Suppressor macrophage treated with lipopolysaccharide for 4 hours (primary cell): ENCODE measurements around the gene HNRNPU.

ENCODE experiments used
- DNase-seq: peaks from one replicate; pipeline ENCODE4 v3.0.0-alpha.2; 2020

The HNRNPU gene

DNA sequence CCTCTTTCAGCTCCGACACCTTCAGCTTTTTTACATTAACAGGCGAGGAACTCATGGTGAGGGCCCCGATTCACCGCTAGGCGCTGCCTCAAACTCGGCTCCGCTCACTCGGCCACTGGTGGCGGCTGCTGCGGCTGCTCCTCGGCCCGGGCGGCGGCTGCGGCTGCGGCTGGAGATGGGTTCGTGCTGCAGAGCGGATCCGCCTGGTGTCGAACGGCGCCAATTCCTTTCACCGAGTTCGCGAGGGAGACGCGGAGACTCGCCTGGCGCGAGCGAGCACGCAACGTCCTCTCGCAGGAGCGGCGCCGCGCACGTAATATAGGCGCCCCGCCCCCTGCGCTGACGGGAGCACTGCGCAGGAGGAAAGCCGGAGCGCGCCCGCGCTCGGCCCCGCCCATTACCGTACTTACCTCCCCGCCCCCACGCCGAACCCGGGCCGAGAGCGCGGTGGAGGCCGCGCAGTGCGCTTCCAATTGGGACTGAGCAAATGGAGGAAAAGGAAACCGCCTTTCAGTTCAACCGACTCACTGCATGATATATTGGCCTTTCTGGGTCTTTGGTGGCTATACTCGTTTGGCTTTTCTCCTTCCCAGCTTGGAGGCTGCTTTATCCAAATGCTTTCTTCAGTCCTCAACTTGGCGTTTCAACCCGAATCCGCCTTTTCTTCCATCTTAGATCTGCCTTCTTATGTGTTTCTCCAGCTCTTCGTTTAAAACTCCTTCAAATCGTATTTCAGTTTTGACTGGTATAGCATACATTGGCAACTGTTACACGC is at the start of gene HNRNPU:
HNRNPU (minus strand) TSS at position 291 of the 775 bp plus-strand sequence; CDS start at position 55, 236 bp downstream.
- peak; percentile 99 for DNase-seq

DNA sequence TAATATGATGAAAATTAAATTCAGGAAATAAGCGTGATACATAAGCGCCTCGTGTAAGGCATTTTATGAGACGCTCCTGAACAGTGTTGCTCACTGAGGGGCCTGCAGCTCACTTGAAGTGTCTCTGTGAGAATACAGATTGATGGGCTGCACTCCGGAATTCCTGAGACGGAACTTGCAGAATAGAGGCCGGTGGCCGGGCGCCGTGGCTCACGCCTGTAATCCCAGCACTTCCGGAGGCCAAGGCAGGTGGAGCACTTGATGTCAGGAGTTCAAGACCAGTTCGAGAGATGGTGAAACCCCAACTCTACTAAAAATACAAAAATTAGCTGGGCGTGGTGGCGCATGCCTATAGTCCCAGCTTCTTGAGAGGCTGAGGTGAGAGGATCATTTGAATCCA is 49.5 kb upstream of the HNRNPU start:
- no peak for DNase-seq

DNA sequence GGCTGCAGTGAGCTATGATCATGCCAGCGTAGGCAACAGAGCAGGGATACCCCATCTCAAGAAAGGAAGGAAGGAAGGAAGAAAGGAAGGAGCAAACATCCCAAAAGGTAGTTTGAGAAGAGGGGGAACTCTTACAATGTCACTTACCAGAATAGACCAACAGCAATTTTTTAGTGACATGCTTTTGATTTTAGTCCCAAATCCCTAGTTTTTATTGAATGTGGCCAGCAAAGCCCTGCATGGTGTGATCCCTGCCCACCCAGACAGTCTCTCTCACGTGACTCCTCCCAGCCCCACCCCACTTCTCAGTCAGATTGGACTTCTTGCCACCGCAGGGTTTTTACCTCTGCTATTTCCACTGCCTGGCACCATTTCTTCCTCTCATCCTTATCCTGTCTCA is 39.8 kb upstream of the HNRNPU start:
- DNase-seq: no peak

DNA sequence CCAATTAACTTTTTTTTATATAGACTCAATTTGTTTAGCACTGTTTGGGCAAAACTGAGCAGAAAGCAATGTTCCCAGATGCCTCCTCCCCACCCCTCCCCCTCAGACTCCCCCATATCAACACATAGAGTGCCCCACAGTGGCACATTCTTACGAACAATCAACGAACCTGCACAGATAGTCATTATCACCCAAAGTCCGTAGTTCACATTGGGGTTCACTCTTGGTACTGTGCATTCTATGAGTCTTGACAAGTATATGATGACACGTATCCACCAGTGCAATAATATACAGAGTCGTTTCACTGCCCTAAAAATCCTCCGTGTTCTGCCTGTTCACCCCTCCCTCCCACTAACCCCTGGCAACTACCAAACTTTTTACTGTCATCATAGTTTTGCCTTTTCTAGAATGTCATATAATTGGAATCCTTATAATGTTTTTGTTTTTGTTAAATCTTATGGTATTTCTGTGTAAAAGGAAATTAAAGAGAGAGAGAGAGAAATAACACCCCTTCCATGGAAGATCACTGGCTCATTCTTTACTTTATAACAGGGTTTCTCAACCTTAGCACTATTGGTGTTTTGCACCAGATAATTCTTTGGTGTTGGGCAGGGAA is 37.2 kb upstream of the HNRNPU start:
- DNase-seq: no peak

DNA sequence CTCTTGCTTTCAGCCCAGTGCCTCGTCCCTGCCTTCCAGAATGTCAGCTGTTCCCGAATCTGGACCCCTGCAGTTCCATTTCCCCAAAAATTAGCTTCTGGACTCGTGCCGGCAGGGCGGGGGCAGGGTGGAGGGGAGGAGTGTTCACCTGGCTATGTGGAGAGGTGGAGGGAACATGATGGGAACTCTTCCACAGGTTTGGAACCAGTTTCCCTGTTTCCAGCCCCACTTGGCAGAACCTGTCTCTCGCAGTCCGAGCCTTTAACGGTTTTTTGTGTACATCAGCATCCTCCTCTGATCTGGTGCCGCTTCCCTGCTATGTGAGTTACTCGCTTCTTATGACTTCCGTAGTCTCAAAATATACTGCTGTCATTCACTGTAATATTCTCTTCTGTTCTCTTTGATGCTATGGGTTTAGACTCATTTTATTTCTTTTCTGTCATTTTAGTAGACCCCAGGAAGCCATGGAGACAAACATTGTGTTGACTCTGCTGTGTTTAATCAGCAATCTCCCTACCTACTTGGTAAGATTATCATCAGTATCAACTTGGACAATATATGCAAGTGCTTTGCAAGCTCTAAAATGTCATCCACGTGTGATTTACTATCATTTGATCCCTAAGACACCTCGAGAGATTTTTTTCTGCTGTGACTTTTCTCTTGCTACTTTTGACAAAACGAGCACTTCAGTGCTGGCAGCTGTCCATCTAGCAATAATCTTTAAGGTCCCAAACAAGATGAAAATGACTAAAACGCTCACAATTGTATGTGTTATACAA is 33.3 kb upstream of the HNRNPU start:
- no peak for DNase-seq

DNA sequence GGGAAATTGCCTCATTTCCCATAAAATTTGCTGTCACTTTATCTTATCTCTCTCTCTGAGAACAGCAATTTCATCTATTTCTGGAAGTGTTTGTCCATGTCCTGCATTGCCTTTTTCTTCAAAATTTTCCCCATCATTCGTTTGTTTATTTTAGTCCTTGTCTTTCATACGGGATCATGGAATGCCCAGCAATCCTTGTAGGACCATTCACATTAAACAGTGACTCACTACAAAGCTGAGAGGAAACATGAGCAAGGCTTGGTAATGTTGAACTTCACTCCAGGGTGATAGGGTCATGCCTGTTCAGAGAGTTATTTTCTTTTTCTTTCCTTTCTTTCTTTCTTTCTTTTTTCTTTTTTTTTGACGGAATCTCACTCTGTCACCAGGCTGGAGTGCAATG is 32.2 kb upstream of the HNRNPU start:
- no peak for DNase-seq

DNA sequence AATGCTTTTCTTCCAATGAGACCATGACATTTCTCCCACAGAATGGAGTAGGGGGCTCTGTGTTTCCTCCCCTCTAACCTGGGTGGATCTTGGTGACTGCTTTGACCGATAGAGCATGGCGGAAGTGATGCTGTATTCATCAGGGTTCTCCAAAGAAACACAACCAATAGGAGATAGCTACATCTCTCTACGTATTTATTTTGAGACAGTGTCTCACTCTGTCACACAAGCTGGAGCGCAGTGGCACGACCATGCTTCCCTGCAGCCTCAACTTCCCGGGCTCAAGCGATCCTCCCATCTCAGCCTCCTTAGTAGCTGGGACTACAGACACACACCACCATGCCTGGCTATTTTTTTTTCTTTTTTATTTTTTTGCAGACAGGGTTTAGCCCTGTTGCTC is 29.5 kb upstream of the HNRNPU start:
- no peak for DNase-seq

DNA sequence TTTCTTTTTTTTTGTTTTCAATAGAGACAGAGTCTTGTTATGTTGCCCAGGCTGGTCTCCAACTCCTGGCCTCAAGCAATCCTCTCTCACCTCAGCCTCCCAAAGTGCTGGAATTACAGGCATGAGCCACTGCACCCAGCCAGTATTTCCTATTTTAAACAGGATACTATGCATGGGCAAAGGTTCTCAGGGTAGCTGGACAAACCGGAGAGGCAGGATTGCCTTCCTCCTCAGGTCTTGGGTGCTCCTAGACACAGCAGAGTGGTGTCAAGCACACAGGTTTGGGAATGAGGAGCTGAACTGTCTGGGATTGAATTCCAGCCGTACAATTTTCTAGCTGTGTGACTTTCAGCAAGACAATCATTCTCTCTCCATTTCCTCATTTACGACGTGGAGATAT is 22.9 kb upstream of the HNRNPU start:
- no peak for DNase-seq

DNA sequence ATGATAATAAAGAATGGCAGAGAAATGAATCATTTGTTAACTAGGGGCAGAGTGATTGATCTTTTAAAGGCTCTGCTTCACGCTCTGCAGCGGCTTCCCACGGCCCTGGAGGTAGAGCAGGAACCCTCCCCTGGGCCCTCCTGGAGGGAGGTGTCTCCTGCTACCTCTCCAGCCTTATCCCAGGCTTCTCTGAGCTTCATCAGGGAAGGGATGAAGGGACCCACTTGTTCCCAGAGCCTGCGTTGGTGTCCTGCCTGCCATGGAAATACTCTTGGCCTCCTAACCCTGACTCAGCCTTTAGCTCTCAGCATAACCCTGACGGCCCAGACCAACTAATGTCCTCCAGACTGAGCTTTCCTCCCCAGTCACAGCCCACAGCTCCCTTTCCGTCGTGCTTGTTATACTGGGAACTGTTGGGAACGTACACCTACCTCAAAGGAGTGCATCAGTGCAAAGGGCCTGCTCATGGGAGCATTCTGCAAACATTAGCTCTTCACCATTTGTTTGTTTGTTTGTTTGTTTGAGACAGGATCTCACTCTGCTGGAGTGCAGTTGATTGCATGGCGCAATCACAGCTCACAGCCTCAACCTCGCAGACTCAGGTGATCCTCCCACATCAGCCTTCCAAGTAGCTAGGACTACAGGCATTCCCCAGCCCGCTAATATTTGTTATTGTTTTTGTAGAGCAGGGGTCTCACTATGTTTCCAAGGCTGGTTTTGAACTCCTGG is 17.4 kb upstream of the HNRNPU start:
- no peak for DNase-seq

DNA sequence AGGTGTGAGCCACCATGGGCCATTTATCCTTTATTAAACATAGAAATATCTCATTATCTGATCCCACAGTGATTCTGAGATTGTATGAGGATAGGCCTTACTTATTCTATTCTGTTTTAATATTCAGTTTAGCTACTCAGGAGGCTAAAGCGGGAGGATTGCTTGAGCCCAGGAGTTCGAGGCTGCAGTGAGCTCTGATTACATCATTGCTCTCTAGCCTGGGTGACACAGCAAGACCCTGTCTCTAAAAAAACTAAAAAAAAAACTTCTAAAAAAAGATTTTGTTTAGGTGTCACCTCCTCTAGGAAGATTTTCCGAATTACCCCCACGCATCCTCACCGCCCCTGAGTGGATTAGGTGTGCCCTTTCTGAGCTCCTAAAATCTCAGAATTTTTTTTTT is 14.3 kb upstream of the HNRNPU start:
- no peak for DNase-seq

DNA sequence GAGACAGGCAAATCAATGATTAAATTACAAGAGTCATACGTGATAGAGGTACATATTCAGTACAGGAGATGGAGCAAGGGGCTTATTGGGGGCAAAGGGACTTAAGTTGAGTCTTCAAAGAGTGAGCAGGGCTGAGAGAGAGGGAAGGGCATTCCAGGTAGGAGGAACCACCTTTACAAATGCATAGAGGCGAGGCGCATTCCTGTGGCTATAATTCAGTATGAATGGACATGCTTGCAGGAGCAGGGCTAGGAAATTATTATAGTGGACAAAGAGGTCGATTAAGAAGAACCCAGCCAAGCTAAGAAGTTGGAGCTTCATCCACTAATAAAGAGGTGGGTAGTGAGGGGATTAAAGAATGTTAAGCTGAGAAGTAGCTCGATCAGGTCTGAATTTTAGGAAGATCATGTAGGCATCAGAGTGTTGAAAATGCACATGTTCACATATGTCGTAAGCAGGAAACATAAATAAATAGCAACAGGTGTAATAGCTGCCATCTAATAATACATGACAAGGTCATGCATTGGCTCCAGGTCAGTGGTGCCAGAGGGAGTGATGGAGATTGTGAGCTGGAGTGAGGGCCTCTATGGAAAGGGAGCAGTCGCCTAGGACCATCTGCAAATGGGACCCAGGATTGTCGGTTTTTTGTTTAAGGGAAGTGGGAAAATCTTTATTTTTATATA is 12.0 kb upstream of the HNRNPU start:
- DNase-seq: no peak

DNA sequence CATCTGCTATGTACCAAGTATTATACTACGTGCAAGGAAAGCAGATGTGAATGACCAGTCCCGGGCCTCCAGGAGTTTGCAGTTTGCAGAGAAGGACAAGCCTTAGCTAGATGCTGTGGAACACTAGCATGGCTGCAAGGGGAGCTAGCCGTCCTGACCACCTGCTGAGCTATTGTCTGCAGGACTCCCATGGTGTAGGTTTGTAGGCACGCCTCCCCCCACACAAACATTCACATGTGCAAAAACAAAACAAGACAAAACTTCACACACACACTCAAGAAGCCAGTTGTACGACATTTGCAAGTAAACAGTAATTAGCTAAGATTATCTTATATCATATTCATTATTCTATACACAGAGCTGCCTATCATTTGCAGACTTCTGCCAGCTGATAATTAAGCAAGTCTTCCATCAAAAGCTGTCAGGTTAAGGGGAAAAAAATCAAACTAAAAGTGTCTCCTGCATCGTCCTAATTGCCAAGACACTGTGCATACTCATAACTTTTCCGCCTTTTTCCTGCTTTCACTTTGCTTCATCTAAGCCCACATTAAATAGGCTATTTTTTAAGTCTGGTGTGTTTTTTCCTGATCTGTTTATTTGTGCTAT is 10.7 kb upstream of the HNRNPU start:
- DNase-seq: no peak

DNA sequence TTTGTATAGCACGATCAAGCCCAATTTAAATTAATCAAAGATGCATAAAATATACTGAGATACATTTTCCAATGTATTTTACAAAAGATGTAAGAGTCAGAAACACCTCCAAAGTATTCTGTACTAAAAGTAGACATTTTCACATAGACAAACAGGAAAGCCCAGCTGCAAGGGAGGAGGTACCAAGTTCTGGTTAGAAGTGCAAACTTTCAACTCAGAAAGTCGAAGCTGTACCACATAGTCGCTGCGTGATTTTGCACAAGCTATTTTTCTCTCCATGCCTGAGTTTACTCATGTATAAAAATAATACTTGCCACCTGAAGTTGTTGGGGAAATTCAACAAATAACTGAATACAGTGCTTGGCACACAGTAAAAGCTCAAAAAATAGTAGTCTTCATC is 5.6 kb upstream of the HNRNPU start:
- no peak for DNase-seq

DNA sequence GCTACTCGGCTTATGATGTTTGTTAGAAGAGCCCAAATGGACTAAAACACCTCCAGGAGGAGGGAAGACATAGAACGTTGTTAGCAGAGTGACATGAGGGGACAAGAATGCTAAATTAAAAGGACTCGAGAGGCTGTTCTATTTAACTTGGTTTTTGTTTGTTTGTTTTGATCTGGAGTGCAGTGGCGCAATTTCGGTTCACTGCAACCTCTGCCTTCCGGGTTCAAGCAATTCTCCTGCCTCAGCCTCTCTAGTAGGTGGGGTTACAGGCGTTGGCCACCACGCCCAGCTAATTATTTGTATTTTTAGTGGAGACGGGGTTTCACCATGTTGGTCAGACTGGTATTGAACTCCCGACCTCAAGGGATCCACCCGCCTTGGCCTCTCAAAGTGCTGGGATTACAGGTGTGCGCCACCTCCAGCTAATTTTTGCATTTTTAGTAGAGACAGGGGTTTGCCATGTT is 5.1 kb upstream of the HNRNPU start:
- DNase-seq: no peak

DNA sequence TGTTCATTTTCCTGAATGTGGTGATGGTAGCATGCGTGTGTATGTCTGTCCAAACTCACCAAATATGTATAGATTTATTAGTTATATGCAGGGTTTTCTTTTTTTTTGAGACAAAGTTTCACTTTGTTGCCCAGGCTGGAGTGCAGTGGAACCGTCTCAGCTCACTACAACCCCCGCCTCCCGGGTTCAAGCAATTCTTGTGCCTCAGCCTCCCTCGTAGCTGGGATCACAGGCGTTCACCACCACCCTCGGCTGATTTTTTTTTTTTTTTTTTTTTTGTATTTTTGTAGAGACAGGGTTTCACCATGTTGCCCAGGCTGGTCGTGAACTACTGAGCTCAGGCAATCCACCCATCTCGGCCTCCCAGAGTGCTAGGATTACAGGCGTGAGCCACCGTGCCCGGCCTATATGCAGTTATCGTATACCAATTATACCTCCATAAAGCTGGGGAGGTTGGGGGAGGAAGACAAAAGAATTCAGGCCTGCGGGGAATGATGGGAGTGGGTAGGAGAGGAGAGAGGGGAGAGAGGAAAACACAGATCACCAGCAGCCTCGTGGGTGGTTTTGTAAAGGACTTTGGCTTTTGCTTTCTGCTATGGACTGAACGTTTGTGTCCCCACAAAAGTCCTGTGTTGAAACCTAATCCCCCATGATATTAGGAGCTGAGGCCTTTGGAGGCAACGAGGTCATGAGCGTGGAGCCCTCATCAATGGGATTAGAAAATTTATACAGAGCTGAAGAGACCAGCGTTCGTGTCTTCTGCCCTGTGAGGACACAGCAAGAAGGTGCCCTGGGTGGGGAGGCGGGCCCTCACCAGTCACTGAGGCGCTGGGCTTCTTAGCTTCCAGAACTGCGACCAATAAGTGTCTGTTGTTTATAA is 4.4 kb upstream of the HNRNPU start:
- no peak for DNase-seq

DNA sequence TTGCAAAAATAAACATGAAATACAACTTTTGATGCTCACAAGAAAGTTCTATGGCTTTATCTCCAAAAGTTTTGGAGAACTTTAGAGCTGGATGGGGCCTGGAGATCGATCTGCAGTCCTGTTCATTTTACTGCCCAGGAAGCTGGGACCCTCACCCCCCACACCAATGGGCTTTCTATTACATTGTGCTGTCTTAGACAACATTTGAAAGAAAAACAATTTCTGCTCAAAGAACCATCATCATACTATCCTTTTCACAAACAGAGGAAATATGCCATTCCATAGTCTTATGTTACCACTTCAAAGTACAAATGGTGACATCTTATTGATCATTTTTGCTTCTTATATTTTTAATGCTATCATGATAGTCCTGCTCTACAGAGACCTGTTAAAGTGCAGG is 2.0 kb upstream of the HNRNPU start:
- DNase-seq: no peak

DNA sequence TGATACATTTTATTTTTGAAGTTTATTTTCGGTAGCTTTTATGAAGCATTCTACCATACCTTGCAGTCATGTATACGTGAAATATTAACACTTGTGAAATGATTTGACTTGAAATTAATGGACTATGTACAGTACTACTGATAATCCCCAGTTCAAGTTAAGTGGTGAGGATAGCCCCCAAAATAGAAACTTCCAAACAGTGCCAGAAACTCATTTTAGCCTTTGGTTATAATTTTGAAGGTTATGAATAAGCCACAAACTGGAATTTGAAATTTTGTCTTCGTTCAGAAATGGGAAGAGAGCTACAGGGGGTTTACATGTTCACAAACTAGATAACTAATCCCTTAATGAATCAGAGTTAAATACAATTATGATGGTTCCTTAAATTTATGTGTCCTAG is 1.5 kb upstream of the HNRNPU start:
- no peak for DNase-seq

DNA sequence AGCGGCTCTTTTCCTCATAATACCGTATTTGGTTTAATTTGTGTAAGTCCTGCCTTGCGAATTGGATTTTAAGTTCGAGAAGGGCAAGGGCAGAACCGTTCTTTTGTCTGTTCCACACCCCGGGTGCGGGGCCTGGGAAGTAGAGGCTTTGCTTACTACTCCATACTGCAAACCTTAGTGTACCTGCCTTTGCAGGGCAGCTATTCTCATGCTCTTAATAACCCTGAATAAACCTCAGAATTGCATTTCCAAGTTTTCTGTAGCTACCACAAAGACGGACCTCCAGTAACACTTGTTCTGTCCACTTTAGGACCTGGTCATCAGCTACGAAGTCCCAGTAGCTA is 657 bp upstream of the HNRNPU start:
- no peak for DNase-seq

DNA sequence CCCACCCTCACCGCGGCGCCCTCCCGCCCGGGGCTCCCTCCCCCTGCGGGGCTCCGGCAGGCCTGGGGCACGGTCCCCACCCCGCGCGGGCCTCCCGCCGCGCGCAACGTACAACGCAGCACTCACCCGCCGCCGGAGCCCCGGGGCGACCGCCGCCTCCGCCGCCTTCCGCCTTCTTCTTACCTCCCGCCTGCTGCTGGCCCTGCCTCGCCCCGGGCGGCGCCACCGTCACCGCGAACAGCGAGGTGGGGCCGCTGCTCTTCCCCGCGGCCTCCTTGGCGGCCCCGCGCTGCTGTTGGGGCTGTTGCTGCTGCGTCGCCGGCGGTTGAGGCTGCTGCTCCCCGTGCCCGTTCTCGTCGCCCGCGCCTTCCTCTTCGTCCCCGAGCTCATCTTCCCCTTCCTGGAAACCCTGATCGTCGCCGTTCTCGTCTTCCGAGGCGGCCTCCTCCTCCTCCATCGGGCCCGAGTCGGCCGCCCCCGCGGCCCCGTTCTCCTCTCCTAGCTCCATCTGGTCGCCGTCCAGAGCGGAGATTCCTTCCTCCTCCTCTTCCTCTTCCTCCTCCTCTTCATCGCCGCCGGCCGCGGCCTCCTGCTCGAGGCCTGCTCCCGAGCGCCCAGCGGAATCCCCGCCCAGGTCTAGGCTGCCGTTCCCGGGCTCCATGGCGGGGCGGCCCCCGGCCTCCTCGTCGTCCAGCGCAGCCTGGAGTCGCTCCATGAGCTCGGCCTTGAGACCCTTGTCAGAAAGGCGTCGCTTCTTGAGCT is 671 bp downstream of the HNRNPU start:
- peak; percentile 50 for DNase-seq

DNA sequence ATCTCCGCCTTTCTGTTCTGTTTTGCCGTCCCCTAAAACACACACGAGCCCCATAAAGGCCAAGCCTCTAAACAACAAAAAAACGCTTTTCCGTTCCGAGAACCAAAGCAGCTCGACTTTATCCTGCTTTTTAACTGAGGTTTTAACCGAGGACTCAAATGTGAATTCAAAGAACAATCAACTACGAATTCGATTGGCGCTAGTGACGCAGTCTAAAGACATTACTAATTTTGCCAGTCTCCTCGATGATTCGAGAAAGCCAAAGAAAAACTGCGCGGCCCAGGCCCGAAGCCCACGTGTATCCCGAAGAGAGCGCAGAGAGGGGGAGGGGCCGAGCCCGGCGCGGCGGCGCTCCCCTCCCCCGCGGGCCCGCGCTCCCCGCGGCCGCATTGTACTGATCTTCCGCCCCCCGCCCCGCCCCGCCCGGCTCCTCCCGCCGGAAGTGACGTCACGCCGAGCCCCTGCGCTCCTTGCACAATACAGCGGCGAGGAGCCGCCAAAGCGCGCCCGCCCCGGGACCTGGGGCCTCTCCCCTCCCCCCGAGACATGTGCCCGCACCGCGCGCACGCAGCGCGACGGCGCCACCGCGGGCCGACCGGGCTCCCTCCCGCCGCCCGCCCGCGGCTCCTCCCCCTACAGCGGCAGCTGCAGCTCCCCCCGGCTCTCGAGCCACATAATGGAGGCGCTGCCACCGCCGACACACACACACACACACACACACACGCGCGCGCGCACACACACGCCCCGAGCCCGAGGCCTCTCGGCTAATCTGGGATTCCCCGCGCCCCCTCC is 1.4 kb downstream of the HNRNPU start:
- DNase-seq: peak; percentile 97
